ENCODE measurements around the gene TRIM45. TPM values are rescaled to one million over a fixed set of nuclear protein-coding genes. Genes with fewer than 3 reads are reported as not detected.
"Not testable (repeated sequence)": the region's sequence is repeated elsewhere in the genome, so short reads cannot be mapped to it uniquely, and the experiment has no call there.

The TRIM45 gene
- total and polyA plus RNA-seq, 4 donors: 6.8 to 16.7 (median 12.4) TPM

DNA sequence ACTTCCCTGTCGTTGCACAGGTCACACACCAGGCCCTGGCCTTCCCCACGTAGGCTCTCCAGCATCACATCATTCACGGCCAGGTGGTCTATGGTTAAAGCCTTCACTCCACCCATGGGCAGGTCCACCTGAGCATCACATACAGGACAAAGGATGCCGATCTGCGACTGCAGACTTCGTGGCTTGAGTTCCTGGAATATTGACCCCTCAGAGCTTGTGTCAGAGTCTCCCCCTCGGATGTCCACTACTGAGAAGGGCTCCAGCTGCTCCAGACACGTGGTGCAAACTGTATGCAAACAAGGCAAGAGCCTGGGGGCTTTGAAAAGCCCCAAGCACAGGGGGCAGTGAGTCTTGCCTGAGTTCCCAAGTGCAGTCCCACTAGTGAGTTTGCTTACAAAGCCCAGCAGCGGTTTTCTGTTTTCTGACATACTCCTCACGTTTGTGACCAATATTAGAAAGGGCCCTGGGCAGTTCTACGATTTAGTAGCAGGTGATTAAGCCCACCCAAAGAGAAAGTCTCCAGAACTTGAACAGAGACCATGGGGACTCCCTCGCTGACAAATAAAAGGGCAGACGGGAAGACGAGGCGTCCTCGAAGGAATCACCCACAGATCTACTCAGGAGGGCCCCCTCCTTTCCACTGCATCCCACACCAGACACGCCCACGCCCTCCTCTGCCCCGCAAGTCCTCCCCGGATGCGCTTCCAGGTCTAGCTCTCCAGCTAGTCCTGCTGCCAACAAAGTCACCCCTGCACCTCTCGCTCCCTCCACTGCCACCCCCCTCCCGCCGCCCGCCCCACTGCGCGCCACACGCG is 568 bp downstream of the TRIM45 start:
- Histone ChIP-seq H3K4me3 (ENCODE audit: low read depth, low read length) (peak overlapping the region; percentile 89), H3K9me3 (ENCODE audit: control insufficient read depth, insufficient read depth, low read length) (no peaks in the 10 kb centered on the region), H3K36me3 (ENCODE audit: control insufficient read depth, insufficient read depth, low read length) (peaks cover 5% of the 10 kb centered on the region), H3K4me1 (ENCODE audit: control insufficient read depth, insufficient read depth, low read length) (peaks cover 23% of the 10 kb centered on the region), H3K27me3 (ENCODE audit: control insufficient read depth, insufficient read depth, low read length) (no peaks in the 10 kb centered on the region), H3K27ac (ENCODE audit: low read depth, low read length) (peak overlapping the region; percentile 97)
- 11% methylated on average over 26 of the region's 29 CpGs for WGBS (ENCODE audit: insufficient coverage)
- no peak for DNase-seq (ENCODE audit: low read depth in 4 of 6, low spot score in 6 of 6)

DNA sequence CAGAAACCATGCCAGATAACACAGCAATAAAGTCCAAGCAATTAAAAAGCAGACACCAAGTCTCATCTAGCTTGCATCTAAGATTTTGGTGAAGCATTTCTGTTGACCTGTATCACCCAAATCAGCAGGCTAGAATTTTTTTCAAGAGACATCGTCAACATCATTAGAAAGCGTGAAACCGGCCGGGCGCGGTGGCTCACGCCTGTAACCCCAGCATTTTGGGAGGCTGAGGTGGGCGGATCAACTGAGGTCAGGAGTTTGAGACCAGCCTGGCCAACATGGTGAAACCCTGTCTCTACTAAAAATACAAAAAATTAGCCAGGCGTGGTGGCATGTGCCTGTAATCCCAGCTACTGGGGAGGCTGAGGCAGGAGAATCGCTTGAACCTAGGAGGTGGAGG is 2.4 kb downstream of the TRIM45 start:
- H3K9me3 ChIP-seq (ENCODE audit: control insufficient read depth, insufficient read depth, low read length); H3K27me3 ChIP-seq (ENCODE audit: control insufficient read depth, insufficient read depth, low read length); H3K4me3 ChIP-seq (ENCODE audit: low read depth, low read length); H3K36me3 ChIP-seq (ENCODE audit: control insufficient read depth, insufficient read depth, low read length); DNase-seq (ENCODE audit: low read depth in 4 of 6, low spot score in 6 of 6); H3K27ac ChIP-seq (ENCODE audit: low read depth, low read length): not testable (repeated sequence)
- H3K4me1 ChIP-seq (ENCODE audit: control insufficient read depth, insufficient read depth, low read length): peaks cover 23% of the 10 kb centered on the region
- WGBS (ENCODE audit: insufficient coverage): no CpG with 5 or more reads among the region's 10 CpGs

DNA sequence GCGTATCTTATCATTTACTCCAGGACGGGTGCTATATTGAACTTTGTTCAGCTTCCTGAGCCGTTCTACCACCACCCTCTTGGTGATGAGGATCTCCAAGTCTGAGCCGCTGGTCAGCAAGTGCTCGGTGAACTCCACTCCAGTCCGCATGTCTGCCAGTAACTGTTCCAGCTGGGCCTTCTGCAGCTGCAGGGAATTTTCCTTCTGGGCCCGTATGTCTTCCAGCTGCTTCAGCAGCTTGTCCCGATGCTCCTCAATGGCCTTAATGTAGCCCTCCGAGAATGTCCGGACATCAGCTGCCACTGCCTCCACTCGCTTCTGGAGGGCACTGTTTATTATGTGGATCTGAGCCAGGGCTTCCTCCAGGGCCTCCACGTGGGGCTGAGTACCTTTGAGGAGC is 3.4 kb downstream of the TRIM45 start:
- Histone ChIP-seq H3K4me3 (ENCODE audit: low read depth, low read length) (no peak overlapping the region), H3K36me3 (ENCODE audit: control insufficient read depth, insufficient read depth, low read length) (peaks cover 8% of the 10 kb centered on the region), H3K9me3 (ENCODE audit: control insufficient read depth, insufficient read depth, low read length) (no peaks in the 10 kb centered on the region), H3K4me1 (ENCODE audit: control insufficient read depth, insufficient read depth, low read length) (peaks cover 26% of the 10 kb centered on the region), H3K27ac (ENCODE audit: low read depth, low read length) (no peak overlapping the region), H3K27me3 (ENCODE audit: control insufficient read depth, insufficient read depth, low read length) (no peaks in the 10 kb centered on the region)
- DNase-seq (ENCODE audit: low read depth in 4 of 6, low spot score in 6 of 6): peak in 1 of 6 donors; percentile 54
- WGBS (ENCODE audit: insufficient coverage): 67% methylated on average over 11 of the region's 12 CpGs

DNA sequence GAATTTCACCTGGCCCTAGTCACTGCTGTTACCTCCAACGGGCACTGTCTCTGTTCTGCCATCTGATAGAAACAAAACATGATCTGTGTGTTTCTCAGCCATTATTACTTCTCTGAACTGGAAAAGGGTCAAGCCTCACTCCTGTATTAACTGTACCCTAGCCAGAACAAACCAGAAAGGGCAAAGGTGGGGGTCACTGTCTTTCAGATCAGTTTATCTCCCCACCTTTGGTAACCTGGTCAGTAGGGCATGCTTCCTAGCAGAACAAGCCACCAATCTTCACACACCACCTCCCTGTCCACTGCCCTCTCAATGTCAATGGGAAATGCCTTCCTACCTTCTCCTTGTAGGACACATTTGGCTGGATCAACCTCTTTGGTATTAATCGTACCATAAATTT is 3.9 kb downstream of the TRIM45 start:
- no peak for DNase-seq (ENCODE audit: low read depth in 4 of 6, low spot score in 6 of 6)
- H3K4me3 ChIP-seq (ENCODE audit: low read depth, low read length): no peak overlapping the region
- H3K36me3 ChIP-seq (ENCODE audit: control insufficient read depth, insufficient read depth, low read length): peaks cover 9% of the 10 kb centered on the region
- H3K27ac ChIP-seq (ENCODE audit: low read depth, low read length): no peak overlapping the region
- WGBS (ENCODE audit: insufficient coverage): 100% methylated on average over 2 of the region's 2 CpGs
- H3K27me3 ChIP-seq (ENCODE audit: control insufficient read depth, insufficient read depth, low read length): no peaks in the 10 kb centered on the region
- H3K4me1 ChIP-seq (ENCODE audit: control insufficient read depth, insufficient read depth, low read length): peaks cover 26% of the 10 kb centered on the region
- no peaks in the 10 kb centered on the region for H3K9me3 ChIP-seq (ENCODE audit: control insufficient read depth, insufficient read depth, low read length)

DNA sequence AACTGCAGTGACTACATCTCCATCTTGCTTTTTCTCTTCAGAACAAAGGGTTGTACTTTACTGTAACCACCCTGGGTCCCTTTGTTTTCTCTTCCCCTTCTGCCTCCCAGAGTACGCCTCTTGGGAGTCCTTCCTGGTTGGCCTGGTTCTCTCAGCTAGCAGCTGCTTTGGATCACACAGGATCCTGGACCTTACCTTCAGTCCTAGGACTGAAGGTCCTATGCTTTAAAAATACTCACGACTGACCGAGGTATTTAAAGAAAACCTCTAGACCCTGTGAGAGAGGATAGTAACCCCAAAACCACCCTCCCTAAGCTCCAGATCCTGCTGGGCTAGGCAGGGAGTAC is 4.8 kb downstream of the TRIM45 start:
- Histone ChIP-seq H3K27ac (ENCODE audit: low read depth, low read length) (no peak overlapping the region), H3K4me1 (ENCODE audit: control insufficient read depth, insufficient read depth, low read length) (peaks cover 19% of the 10 kb centered on the region), H3K36me3 (ENCODE audit: control insufficient read depth, insufficient read depth, low read length) (peaks cover 12% of the 10 kb centered on the region), H3K27me3 (ENCODE audit: control insufficient read depth, insufficient read depth, low read length) (no peaks in the 10 kb centered on the region), H3K9me3 (ENCODE audit: control insufficient read depth, insufficient read depth, low read length) (no peaks in the 10 kb centered on the region), H3K4me3 (ENCODE audit: low read depth, low read length) (no peak overlapping the region)
- 100% methylated on average over 1 of the region's 3 CpGs for WGBS (ENCODE audit: insufficient coverage)
- DNase-seq (ENCODE audit: low read depth in 4 of 6, low spot score in 6 of 6): no peak

DNA sequence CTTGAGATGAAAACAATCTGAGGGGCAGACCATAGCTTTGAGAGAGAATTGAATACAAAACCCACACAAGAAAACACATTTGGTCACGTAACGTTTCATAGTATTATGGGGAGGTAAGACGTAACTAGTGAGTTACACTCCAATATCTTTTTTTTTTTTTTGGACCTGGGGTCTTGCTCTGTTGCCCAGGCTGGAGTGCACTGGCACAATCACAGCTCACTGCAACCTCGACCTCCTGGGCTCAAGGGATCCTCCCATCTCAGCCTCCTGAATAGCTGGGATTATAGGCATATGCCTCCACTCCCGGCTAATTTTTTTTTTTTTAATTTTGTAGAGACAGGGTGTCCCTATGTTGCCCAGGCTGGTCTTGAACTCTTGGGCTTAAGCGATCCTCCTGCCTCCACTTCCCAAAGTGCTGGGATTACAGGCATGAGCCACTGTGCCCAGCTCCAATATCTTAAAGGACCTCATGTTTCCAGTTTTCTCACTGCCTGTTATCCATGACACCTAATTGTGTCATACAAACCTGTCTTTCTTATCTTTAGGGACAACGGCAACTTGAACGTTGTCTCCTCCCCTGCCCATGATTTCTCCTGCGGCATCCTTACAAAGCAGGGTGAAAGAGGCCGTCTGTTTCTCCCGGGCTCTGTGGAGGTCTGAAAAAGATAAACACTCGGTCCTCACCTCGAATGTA is 5.3 kb downstream of the TRIM45 start:
- Histone ChIP-seq H3K4me3 (ENCODE audit: low read depth, low read length) (no peak overlapping the region), H3K4me1 (ENCODE audit: control insufficient read depth, insufficient read depth, low read length) (peaks cover 19% of the 10 kb centered on the region), H3K9me3 (ENCODE audit: control insufficient read depth, insufficient read depth, low read length) (no peaks in the 10 kb centered on the region), H3K27ac (ENCODE audit: low read depth, low read length) (no peak overlapping the region), H3K27me3 (ENCODE audit: control insufficient read depth, insufficient read depth, low read length) (no peaks in the 10 kb centered on the region), H3K36me3 (ENCODE audit: control insufficient read depth, insufficient read depth, low read length) (peaks cover 12% of the 10 kb centered on the region)
- 92% methylated on average over 8 of the region's 13 CpGs for WGBS (ENCODE audit: insufficient coverage)
- DNase-seq (ENCODE audit: low read depth in 4 of 6, low spot score in 6 of 6): no peak

DNA sequence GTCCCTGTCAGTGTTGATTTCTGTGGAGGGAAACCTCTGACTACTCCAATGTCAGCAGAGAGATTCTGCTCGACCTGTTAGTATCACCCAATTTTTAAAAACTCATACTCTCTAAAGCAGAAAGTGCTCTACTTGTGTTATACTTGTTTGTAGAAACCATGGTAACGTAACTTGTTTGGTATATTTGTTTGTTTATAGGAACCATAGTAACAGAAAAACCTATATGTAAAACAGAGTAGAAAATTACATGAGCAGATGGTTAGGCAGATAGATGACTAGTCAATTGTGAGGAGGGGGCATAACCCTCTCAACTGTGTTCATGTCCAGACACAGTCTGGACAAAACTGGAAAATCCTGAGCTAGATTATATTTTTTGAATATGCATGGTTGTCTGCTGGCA is 6.7 kb downstream of the TRIM45 start:
- no peak for DNase-seq (ENCODE audit: low read depth in 4 of 6, low spot score in 6 of 6)
- H3K36me3 ChIP-seq (ENCODE audit: control insufficient read depth, insufficient read depth, low read length): peaks cover 16% of the 10 kb centered on the region
- H3K27me3 ChIP-seq (ENCODE audit: control insufficient read depth, insufficient read depth, low read length): no peaks in the 10 kb centered on the region
- H3K4me1 ChIP-seq (ENCODE audit: control insufficient read depth, insufficient read depth, low read length): peaks cover 11% of the 10 kb centered on the region
- no peak overlapping the region for H3K4me3 ChIP-seq (ENCODE audit: low read depth, low read length)
- no peak overlapping the region for H3K27ac ChIP-seq (ENCODE audit: low read depth, low read length)
- no CpG with 5 or more reads among the region's 2 CpGs for WGBS (ENCODE audit: insufficient coverage)
- no peaks in the 10 kb centered on the region for H3K9me3 ChIP-seq (ENCODE audit: control insufficient read depth, insufficient read depth, low read length)

DNA sequence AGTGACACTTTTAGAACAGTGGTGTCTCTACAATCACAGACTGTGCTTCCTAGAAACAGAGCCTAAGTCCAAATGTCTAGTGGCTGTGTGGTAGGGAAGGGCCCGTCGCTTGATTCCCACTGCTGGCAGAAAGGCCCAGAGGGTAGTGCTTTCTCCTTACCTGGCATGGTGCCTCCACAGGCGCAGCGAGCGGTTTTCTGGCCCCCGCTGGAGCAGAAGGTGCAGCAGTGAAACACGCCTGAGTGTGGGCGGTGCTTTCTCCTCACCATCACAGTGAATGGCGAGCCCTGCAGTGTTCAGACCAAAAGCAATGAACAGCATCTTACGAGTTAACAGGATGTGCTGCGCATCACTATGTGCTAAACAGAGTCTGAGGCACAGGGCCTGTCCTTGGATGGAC is 8.3 kb downstream of the TRIM45 start:
- 77% methylated on average over 11 of the region's 11 CpGs for WGBS (ENCODE audit: insufficient coverage)
- no peak overlapping the region for H3K4me3 ChIP-seq (ENCODE audit: low read depth, low read length)
- H3K27ac ChIP-seq (ENCODE audit: low read depth, low read length): no peak overlapping the region
- peak in 1 of 6 donors; percentile 36 for DNase-seq (ENCODE audit: low read depth in 4 of 6, low spot score in 6 of 6)
- peaks cover 14% of the 10 kb centered on the region for H3K36me3 ChIP-seq (ENCODE audit: control insufficient read depth, insufficient read depth, low read length)
- H3K4me1 ChIP-seq (ENCODE audit: control insufficient read depth, insufficient read depth, low read length): peaks cover 7% of the 10 kb centered on the region
- no peaks in the 10 kb centered on the region for H3K9me3 ChIP-seq (ENCODE audit: control insufficient read depth, insufficient read depth, low read length)
- no peaks in the 10 kb centered on the region for H3K27me3 ChIP-seq (ENCODE audit: control insufficient read depth, insufficient read depth, low read length)

DNA sequence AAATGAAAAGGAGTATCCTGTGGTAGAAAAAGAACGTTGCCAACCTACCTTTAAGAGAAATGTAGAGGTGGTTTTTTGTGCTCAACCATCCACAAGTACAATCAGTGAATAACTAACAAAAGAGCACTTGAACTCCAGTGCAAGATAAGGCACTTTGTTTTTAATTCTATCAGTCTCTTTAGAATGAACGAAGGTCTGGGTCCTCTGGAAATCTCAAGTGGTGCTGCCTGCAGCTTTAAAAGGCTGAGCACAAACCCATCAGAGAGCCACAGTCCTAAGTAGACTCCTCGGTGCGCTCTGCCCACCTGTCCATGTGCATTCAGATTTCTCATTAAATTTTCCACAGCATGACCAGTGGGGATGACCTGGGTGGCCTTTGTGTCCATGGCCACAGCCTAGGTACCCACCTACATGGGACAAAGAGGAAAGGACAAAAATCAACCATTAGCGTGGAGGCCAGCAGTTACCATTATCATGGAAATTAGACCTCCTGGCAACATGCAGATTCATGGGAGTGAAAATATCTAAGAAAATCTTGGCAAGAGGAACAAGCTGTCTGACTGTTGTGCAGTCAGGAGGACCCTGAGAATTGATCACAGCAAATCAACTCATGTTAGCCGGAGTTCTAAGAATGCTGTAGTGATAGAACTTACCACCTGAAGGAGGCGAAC is 9.4 kb downstream of the TRIM45 start:
- H3K27me3 ChIP-seq (ENCODE audit: control insufficient read depth, insufficient read depth, low read length): no peaks in the 10 kb centered on the region
- H3K9me3 ChIP-seq (ENCODE audit: control insufficient read depth, insufficient read depth, low read length): no peaks in the 10 kb centered on the region
- no peak overlapping the region for H3K4me3 ChIP-seq (ENCODE audit: low read depth, low read length)
- DNase-seq (ENCODE audit: low read depth in 4 of 6, low spot score in 6 of 6): no peak
- peaks cover 11% of the 10 kb centered on the region for H3K36me3 ChIP-seq (ENCODE audit: control insufficient read depth, insufficient read depth, low read length)
- peaks cover 4% of the 10 kb centered on the region for H3K4me1 ChIP-seq (ENCODE audit: control insufficient read depth, insufficient read depth, low read length)
- WGBS (ENCODE audit: insufficient coverage): 58% methylated on average over 4 of the region's 7 CpGs
- H3K27ac ChIP-seq (ENCODE audit: low read depth, low read length): no peak overlapping the region
